Endodermal cell (in vitro differentiated cells): ENCODE measurements around the gene RAN. TPM values are rescaled to one million over a fixed set of nuclear protein-coding genes. Genes with fewer than 3 reads are reported as not detected.

Experiments
- DNase-seq: peaks from one replicate; pipeline ENCODE4 v3.0.0-alpha.2; 2017
- H3K27ac ChIP-seq: 2 replicates; pipeline ENCODE4 v1.5.1; 2013; ENCODE audit warnings: mild to moderate bottlenecking, low read depth, low read length, moderate library complexity
- H3K27me3 ChIP-seq: 2 replicates; pipeline ENCODE4 v1.6.1; 2013; ENCODE audit warnings: mild to moderate bottlenecking, low read length, moderate library complexity; ENCODE audit not compliant: insufficient read depth, control insufficient read depth, poor library complexity, severe bottlenecking
- H3K36me3 ChIP-seq: 2 replicates; pipeline ENCODE4 v1.7.0; 2013; ENCODE audit warnings: mild to moderate bottlenecking, low read length, moderate library complexity; ENCODE audit not compliant: control insufficient read depth, insufficient read depth
- H3K4me1 ChIP-seq: one replicate; pipeline ENCODE4 v1.7.0; 2013; ENCODE audit warnings: low read length; ENCODE audit not compliant: control insufficient read depth, insufficient read depth
- H3K4me3 ChIP-seq: 2 replicates; pipeline ENCODE4 v1.5.1; 2013; ENCODE audit warnings: mild to moderate bottlenecking, low read length, moderate library complexity
- H3K9ac ChIP-seq: 2 replicates; pipeline ENCODE4 v1.6.1; 2013; ENCODE audit warnings: mild to moderate bottlenecking, low read length, moderate library complexity; ENCODE audit not compliant: poor library complexity, severe bottlenecking; ENCODE audit errors: extremely low read depth
- H3K9me3 ChIP-seq: 2 replicates; pipeline ENCODE4 v1.6.1; 2013; ENCODE audit warnings: mild to moderate bottlenecking, low read length, moderate library complexity; ENCODE audit not compliant: control insufficient read depth
- H3K27ac Mint-ChIP-seq: 2 replicates; pipeline ENCODE4 v1.8.0; 2020; ENCODE audit warnings: mixed read lengths
- H3K27me3 Mint-ChIP-seq: 2 replicates; pipeline ENCODE4 v1.8.0; 2021; ENCODE audit warnings: mild to moderate bottlenecking, mixed read lengths; ENCODE audit not compliant: insufficient read depth
- H3K36me3 Mint-ChIP-seq: 2 replicates; pipeline ENCODE4 v1.8.0; 2020; ENCODE audit warnings: low read depth, mixed read lengths
- H3K4me1 Mint-ChIP-seq: 2 replicates; pipeline ENCODE4 v1.8.0; 2020; ENCODE audit warnings: mixed read lengths
- H3K4me3 Mint-ChIP-seq: 2 replicates; pipeline ENCODE4 v1.8.0; 2020; ENCODE audit warnings: mild to moderate bottlenecking, moderate library complexity, mixed read lengths
- H3K9me3 Mint-ChIP-seq: 2 replicates; pipeline ENCODE4 v1.8.0; 2020; ENCODE audit warnings: mild to moderate bottlenecking, mixed read lengths
- WGBS, 2 experiments: methylation state at CpG; one replicate each; pipeline versions ENCODE4 v1.1.5 to v1.1.7; 2013; ENCODE audit warnings: missing lambda C conversion rate in 2 of 2, mixed read lengths in 1 of 2; ENCODE audit not compliant: insufficient coverage in 1 of 2, insufficient read length in 1 of 2; 5-methylcytosine and 5-hydroxymethylcytosine counted together
- long read RNA-seq, 4 experiments: library from polyadenylated mRNA in 2 of 4; library from RNA in 1 of 4; library from capped mRNA in 1 of 4; stranded (forward) in 3 of 4; unstranded in 1 of 4; transcript quantifications; one replicate each; pipeline ENCODE4 v2.0.0, GENCODE V29; 2020 to 2021; ENCODE audit warnings: inconsistent platforms in 1 of 4
- polyA plus RNA-seq, 2 experiments: library from polyadenylated mRNA; stranded (reverse); fragments of 50-300 nt; gene quantifications; one replicate each; pipeline ENCODE4 v1.2.3, GENCODE V29; 2013
- total RNA-seq, 2 donors: library from RNA; stranded (reverse); fragmentation: NEBNext Ultra II Directional in 1 of 2; extraction: Animal tissue kit (Norgen Biotek cat#: 25700) in 1 of 2; gene quantifications; 2 replicates in 1 of 2; 3 replicates in 1 of 2; pipeline ENCODE4 v1.2.1, GENCODE V29; 2021
- TF ChIP-seq, protein P1 (sequence below): fragments of 200-600 bp; sonication (generic); conservative IDR thresholded peaks from 2 replicates; pipeline ENCODE4 v1.5.0; 2021; ENCODE audit warnings: antibody characterized with exemption, mild to moderate bottlenecking

The RAN gene
- 1,000 to 10,000 TPM; 1,323 to 1,383 TPM for total RNA-seq
- polyA plus RNA-seq (2013, experiment 1 of 2), result 1,001 TPM
- 946 TPM for polyA plus RNA-seq (2013, experiment 2 of 2)
- long read RNA-seq, experiment 1, transcript RAN-212 (7 exons, 2,661 nt), result major isoform, 214 of 510 reads
- long read RNA-seq, experiment 1, transcript RAN-202 (6 exons, 1,530 nt), result minor isoform, 172 of 510 reads
- long read RNA-seq, experiment 1, partial matches to known transcripts, result 81 of 510 reads
- long read RNA-seq, experiment 1, other reads (novel, unspliced or antisense), result 40 of 510 reads
- long read RNA-seq, experiment 2, transcript RAN-212 (7 exons, 2,661 nt), result major isoform, 741 of 803 reads
- long read RNA-seq, experiment 2, transcript RAN-203 (6 exons, 2,455 nt), result minor isoform, 8 of 803 reads
- long read RNA-seq, experiment 2, transcript RAN-202 (6 exons, 1,530 nt), result minor isoform, 18 of 803 reads
- long read RNA-seq, experiment 2, partial matches to known transcripts, result 16 of 803 reads
- long read RNA-seq, experiment 2, other reads (novel, unspliced or antisense), result 20 of 803 reads
- long read RNA-seq, experiment 3, transcript RAN-203 (6 exons, 2,455 nt), result minor isoform, 16 of 1,948 reads
- long read RNA-seq, experiment 3, transcript RAN-212 (7 exons, 2,661 nt), result major isoform, 1,840 of 1,948 reads
- long read RNA-seq, experiment 3, transcript RAN-202 (6 exons, 1,530 nt), result minor isoform, 41 of 1,948 reads
- long read RNA-seq, experiment 3, partial matches to known transcripts, result 14 of 1,948 reads
- long read RNA-seq, experiment 3, other reads (novel, unspliced or antisense), result 36 of 1,948 reads
- long read RNA-seq, experiment 4, transcript RAN-212 (7 exons, 2,661 nt), result major isoform, 2,716 of 3,000 reads
- long read RNA-seq, experiment 4, transcript RAN-202 (6 exons, 1,530 nt), result minor isoform, 26 of 3,000 reads
- long read RNA-seq, experiment 4, transcript RAN-203 (6 exons, 2,455 nt), result minor isoform, 36 of 3,000 reads
- long read RNA-seq, experiment 4, partial matches to known transcripts, result 178 of 3,000 reads
- long read RNA-seq, experiment 4, other reads (novel, unspliced or antisense), result 43 of 3,000 reads

DNA sequence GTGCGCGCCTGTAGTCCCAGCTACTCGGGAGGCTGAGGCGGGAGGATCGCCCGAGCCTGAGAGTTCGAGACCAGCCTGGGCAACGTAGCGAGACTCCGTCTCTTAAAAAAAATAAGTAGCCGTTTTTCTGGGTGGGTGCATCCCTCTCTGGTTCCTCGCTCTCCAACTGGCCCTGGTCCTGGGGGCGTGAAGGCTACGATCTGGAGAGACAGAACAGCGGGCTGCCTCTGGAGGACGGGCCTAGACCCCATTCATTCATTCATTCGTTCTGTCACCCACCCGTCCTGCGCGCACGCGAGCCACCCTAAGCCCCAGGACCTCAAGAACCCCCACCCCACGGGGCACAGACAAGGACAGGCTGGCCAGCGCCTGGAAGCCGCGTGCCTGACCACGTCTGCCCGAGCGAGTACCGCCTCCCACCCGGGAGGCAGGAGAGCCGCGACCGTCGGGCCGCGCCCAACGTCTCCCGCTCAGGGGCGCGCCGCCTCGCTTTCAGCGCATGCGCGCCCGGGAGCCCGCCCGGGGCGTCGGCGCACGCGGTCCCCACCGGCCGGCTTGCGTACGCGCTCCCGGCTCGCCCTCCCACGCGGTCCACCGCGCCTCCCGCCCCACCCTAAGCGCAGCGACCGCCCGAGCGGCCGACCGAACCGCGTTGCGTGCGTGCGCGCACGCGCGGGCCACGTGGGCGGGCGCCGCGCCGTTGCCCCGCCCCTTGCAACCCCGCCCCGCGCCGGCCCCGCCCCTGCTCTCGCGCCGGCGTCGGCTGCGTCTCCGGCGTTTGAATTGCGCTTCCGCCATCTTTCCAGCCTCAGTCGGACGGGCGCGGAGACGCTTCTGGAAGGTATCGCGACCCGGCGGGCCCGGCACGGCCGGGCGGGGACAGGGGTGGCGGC lies at the start of gene RAN:
TSS of gene RAN (plus strand) at position 781 of the 893 bp plus-strand sequence. CDS start 528 bp downstream, outside the sequence.
- Histone ChIP-seq H3K4me1 (peaks cover 3% of the 10 kb centered on the region), H3K27me3 (no peaks in the 10 kb centered on the region), H3K4me3 (peak within 1 kb of the TSS; percentile 95), H3K27ac (peak within 1 kb of the TSS; percentile 84), H3K9ac (peak within 1 kb of the TSS; percentile 80), H3K9me3 (no peaks in the 10 kb centered on the region), H3K36me3 (peaks cover 41% of the 10 kb centered on the region)
- Mint-ChIP-seq H3K4me3 (peak within 1 kb of the TSS; percentile 97), H3K27me3 (peaks cover 2% of the 10 kb centered on the region), H3K9me3 (peaks cover 1% of the 10 kb centered on the region), H3K27ac (peak within 1 kb of the TSS; percentile 97), H3K36me3 (peaks cover 41% of the 10 kb centered on the region), H3K4me1 (peaks cover 23% of the 10 kb centered on the region)
- TF ChIP-seq, protein P1, sequence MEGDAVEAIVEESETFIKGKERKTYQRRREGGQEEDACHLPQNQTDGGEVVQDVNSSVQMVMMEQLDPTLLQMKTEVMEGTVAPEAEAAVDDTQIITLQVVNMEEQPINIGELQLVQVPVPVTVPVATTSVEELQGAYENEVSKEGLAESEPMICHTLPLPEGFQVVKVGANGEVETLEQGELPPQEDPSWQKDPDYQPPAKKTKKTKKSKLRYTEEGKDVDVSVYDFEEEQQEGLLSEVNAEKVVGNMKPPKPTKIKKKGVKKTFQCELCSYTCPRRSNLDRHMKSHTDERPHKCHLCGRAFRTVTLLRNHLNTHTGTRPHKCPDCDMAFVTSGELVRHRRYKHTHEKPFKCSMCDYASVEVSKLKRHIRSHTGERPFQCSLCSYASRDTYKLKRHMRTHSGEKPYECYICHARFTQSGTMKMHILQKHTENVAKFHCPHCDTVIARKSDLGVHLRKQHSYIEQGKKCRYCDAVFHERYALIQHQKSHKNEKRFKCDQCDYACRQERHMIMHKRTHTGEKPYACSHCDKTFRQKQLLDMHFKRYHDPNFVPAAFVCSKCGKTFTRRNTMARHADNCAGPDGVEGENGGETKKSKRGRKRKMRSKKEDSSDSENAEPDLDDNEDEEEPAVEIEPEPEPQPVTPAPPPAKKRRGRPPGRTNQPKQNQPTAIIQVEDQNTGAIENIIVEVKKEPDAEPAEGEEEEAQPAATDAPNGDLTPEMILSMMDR, result no peak
- peak; percentile 96 for DNase-seq
- 9 to 75% methylated on average over 13 to 118 of the region's 118 CpGs for WGBS, 2 experiments

GRCh38 chr12:130825771-130826150 lies 46.1 kb upstream of the RAN start:
- WGBS, 2 experiments, result 81 to 100% methylated on average over 3 to 6 of the region's 6 CpGs
- H3K9ac ChIP-seq, result no peak overlapping the region
- H3K4me1 ChIP-seq, result peaks cover 7% of the 10 kb centered on the region
- Mint-ChIP-seq H3K4me3 (no peak overlapping the region), H3K36me3 (peaks cover 24% of the 10 kb centered on the region), H3K27me3 (no peaks in the 10 kb centered on the region), H3K4me1 (peaks cover 19% of the 10 kb centered on the region), H3K27ac (peak overlapping the region; percentile 77), H3K9me3 (no peaks in the 10 kb centered on the region)
- TF ChIP-seq, protein P1, result no peak
- H3K36me3 ChIP-seq, result peaks cover 44% of the 10 kb centered on the region
- H3K4me3 ChIP-seq, result no peak overlapping the region
- no peak overlapping the region for H3K27ac ChIP-seq
- H3K9me3 ChIP-seq, result no peaks in the 10 kb centered on the region
- H3K27me3 ChIP-seq, result no peaks in the 10 kb centered on the region
- no peak for DNase-seq
